ENCODE results near the gene PARD3. TPM values are rescaled to one million over a fixed set of nuclear protein-coding genes. Genes with fewer than 3 reads are reported as not detected.

Gene PARD3
- total RNA-seq, 2 experiments from 2014 or later: 3.6 to 4.0 TPM

DNA sequence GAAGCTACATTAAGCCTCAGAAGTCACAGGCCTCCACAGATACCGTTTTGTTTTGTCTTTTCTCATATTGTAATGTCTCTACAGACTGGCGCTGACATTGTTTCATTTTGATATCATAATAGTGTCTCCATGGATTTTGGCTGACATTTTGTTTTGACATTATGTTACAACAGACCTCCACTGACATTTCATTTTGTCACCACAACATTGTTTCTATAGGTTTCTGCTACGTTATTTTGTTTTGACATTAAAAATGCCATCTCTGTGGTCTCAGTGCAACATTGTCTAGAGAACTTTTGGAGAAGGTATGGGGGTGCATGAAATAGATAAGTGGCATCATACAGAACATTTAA is 666.8 kb downstream of the PARD3 start:
- peaks cover 2% of the 10 kb centered on the region for H3K9me3 Mint-ChIP-seq
- no peak overlapping the region for H3K27ac Mint-ChIP-seq
- H3K4me3 Mint-ChIP-seq: no peak overlapping the region
- no peaks in the 10 kb centered on the region for H3K36me3 Mint-ChIP-seq (ENCODE audit: low read depth)
- intact Hi-C loops (cut with micrococcal nuclease): no loop called here
- H3K27me3 Mint-ChIP-seq (ENCODE audit: low read depth): peaks cover 5% of the 10 kb centered on the region
- CTCF ChIA-PET: no interaction called here
- DNase-seq: no peak
- no peaks in the 10 kb centered on the region for H3K4me1 Mint-ChIP-seq (ENCODE audit: low read depth)

DNA sequence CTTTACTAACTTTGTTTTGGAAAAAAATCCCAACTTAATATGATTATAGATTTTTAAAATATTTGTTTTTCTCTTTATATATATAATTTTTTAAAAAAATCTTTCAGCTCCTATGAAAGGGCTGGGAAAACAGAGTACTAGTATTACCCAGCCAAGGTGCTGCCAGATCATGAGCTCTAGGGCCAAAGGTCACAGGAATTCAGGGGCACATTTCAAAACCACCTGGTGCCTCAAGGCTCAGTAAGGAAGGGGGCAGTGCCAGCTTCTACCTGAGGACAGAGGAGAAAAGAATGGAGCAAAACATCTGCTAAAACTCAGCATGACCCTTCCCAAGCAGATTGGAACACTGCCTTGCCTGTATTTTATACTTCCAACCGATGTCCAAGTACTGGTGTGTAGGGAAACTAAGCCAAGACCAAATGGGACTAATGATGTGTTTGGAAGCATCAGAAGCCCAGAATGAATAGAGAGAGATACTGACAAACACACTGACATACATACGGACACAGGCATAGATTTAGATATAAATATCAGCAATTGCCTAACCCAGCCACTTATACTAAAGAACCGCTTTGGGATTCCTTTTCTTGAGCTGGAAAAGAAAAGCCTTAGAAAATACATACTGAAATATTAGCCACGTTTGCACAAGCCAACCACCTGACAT is 667.3 kb downstream of the PARD3 start:
- no peak for DNase-seq
- Mint-ChIP-seq H3K9me3 (peaks cover 2% of the 10 kb centered on the region), H3K4me3 (no peak overlapping the region), H3K27me3 (ENCODE audit: low read depth) (peaks cover 4% of the 10 kb centered on the region), H3K4me1 (ENCODE audit: low read depth) (no peaks in the 10 kb centered on the region), H3K27ac (no peak overlapping the region), H3K36me3 (ENCODE audit: low read depth) (no peaks in the 10 kb centered on the region)
- intact Hi-C loops (cut with micrococcal nuclease): no loop called here
- CTCF ChIA-PET: no interaction called here

DNA sequence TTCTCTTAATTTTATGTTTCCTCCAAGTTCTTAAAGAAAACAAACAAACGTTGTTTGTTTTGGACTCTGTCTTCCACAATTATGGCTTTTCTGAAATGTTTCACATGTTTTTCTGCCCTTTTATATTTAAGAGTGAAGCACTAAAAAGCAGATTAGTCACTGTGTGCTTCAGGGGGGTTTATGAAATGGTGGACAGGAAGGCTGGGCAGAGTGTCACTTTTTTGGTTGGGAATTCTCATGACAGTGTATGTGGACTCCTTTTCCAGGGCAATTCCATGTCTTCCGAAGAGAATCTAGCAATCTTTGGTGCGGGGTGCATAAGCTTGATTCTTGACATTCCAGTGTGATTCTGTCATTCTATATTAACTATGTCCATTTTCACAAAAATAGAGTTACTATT is 669.4 kb downstream of the PARD3 start:
- no peak for DNase-seq
- CTCF ChIA-PET: interaction anchor here (0.5 kb wide), 1 partner anchor 187 kb away, joined by 3 read pairs; no protein-coding TSS in a partner anchor
- Mint-ChIP-seq H3K4me1 (ENCODE audit: low read depth) (peaks cover under 1% of the 10 kb centered on the region), H3K9me3 (peaks cover 2% of the 10 kb centered on the region), H3K4me3 (no peak overlapping the region), H3K27me3 (ENCODE audit: low read depth) (peaks cover 4% of the 10 kb centered on the region), H3K27ac (no peak overlapping the region), H3K36me3 (ENCODE audit: low read depth) (no peaks in the 10 kb centered on the region)
- intact Hi-C loops (cut with micrococcal nuclease): no loop called here

DNA sequence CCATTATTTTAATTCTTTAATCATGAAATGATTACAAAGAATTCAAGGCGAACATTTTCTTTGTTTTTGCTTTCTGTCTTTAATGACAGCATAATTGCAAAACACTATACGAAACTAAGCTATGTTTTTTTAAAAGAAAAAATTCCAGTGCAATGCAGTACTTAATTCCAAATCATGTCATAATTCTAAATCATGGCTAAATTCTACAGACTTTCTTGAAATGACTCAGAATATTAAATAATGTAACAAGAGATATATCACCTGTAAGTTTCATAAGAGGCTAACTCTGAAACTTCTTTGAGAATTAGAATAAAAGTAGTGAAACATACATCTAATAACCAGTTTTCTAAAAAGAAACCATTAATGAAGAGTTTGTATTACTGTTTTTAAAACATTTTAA is 671.6 kb downstream of the PARD3 start:
- peaks cover 1% of the 10 kb centered on the region for H3K4me1 Mint-ChIP-seq (ENCODE audit: low read depth)
- CTCF ChIA-PET: interaction anchor here (0.6 kb wide), 1 partner anchor 76 kb away, joined by 3 read pairs; no protein-coding TSS in a partner anchor
- peaks cover 4% of the 10 kb centered on the region for H3K27me3 Mint-ChIP-seq (ENCODE audit: low read depth)
- DNase-seq: no peak
- peaks cover 2% of the 10 kb centered on the region for H3K9me3 Mint-ChIP-seq
- no peaks in the 10 kb centered on the region for H3K36me3 Mint-ChIP-seq (ENCODE audit: low read depth)
- H3K4me3 Mint-ChIP-seq: no peak overlapping the region
- H3K27ac Mint-ChIP-seq: no peak overlapping the region
- intact Hi-C loops (cut with micrococcal nuclease): no loop called here

DNA sequence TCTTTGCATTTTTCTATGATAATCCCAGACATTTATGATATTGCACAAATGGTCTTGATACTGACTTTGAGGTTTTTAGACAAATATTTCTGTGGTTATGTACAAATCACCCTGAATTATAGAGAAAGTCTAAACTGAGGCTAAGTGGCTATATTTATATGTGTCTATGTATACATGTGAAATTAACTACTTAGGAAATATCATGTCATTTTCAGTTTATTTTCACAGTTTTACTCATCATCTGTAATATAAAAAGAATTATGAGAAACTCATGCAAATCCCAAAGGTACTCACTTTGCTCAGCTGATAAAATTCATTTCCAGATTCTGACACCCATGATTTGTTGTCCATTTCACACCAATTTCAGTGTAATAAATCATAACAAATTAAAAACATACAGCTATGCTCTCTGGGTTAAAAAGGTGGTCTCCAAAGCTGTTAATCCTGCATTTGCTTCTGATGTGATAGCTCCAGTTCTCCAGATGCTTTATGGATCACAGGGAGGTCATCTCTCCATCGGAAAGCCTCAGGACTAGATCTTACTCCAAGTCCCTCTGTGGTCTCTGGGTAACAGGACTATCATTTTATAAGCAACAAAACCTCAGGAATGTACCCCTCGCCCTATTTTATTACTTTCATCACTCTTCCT is 673.9 kb downstream of the PARD3 start:
- H3K4me1 Mint-ChIP-seq (ENCODE audit: low read depth): peaks cover 1% of the 10 kb centered on the region
- no peak for DNase-seq
- peaks cover 2% of the 10 kb centered on the region for H3K9me3 Mint-ChIP-seq
- H3K36me3 Mint-ChIP-seq (ENCODE audit: low read depth): no peaks in the 10 kb centered on the region
- no peak overlapping the region for H3K4me3 Mint-ChIP-seq
- intact Hi-C loops (cut with micrococcal nuclease): no loop called here
- CTCF ChIA-PET: no interaction called here
- peaks cover 9% of the 10 kb centered on the region for H3K27me3 Mint-ChIP-seq (ENCODE audit: low read depth)
- no peak overlapping the region for H3K27ac Mint-ChIP-seq

DNA sequence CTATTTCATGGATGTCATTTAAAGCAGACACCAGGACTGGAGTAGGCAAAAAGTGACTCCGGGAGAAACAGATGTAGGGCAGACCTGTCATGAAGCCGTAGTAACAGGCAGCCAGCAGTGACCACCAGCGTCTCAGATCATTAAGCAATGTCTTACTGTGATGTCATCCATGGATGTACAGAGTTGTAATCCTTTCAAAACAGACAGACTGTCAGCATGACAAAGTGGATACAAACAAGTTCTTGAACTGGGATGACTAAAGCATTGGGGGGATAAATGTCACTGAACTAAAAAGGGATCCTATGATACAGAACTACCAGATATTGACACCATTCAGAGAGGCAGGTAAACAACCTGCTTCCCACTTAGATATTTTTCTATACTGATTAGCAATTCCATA is 675.5 kb downstream of the PARD3 start:
- no peak overlapping the region for H3K4me3 Mint-ChIP-seq
- no peak for DNase-seq
- peaks cover 1% of the 10 kb centered on the region for H3K4me1 Mint-ChIP-seq (ENCODE audit: low read depth)
- H3K36me3 Mint-ChIP-seq (ENCODE audit: low read depth): no peaks in the 10 kb centered on the region
- H3K9me3 Mint-ChIP-seq: no peaks in the 10 kb centered on the region
- intact Hi-C loops (cut with micrococcal nuclease): no loop called here
- no peak overlapping the region for H3K27ac Mint-ChIP-seq
- CTCF ChIA-PET: no interaction called here
- peaks cover 15% of the 10 kb centered on the region for H3K27me3 Mint-ChIP-seq (ENCODE audit: low read depth)

DNA sequence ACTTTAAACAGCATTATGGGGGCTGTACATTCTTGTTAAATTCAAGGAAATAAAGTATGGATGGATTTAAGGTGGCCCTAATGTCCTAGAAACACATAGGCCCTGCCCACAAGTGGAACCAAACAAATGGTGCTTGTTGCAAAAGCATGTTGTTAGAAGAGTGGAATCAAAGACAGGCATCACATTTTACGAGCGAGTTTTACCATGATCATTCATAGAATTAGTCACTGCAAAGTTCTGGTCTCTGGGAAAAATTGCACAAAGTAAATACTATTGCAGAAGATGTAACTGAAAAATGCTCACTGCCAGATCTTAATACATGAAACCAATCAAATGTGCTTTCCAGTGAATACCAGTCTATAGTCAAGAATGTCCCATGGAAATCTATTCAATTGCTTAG is 677.1 kb downstream of the PARD3 start:
- peaks cover 1% of the 10 kb centered on the region for H3K4me1 Mint-ChIP-seq (ENCODE audit: low read depth)
- CTCF ChIA-PET: no interaction called here
- H3K27me3 Mint-ChIP-seq (ENCODE audit: low read depth): peaks cover 19% of the 10 kb centered on the region
- no peaks in the 10 kb centered on the region for H3K9me3 Mint-ChIP-seq
- H3K4me3 Mint-ChIP-seq: no peak overlapping the region
- intact Hi-C loops (cut with micrococcal nuclease): no loop called here
- no peak overlapping the region for H3K27ac Mint-ChIP-seq
- DNase-seq: no peak
- H3K36me3 Mint-ChIP-seq (ENCODE audit: low read depth): no peaks in the 10 kb centered on the region

DNA sequence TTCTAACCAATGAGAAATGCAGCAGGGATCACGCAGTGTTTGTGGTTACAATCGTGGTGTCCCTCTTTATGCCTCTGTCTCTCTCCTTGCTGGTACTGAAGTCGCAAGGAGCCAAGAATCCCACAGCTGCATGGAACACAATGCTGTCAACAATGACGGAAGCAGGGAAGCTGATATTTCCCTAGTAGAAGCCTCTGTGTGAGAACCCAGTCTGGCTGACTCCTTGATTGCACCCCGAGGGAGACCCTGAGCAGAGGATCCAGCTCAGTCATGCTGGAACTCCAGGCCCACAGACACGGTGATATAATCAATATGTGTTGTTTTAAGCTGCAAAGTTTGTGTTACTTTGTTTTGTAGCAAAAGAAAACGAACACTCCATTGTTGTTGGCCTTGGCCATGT is 677.9 kb downstream of the PARD3 start:
- no peaks in the 10 kb centered on the region for H3K36me3 Mint-ChIP-seq (ENCODE audit: low read depth)
- no peak overlapping the region for H3K4me3 Mint-ChIP-seq
- CTCF ChIA-PET: no interaction called here
- H3K9me3 Mint-ChIP-seq: no peaks in the 10 kb centered on the region
- H3K27ac Mint-ChIP-seq: no peak overlapping the region
- H3K4me1 Mint-ChIP-seq (ENCODE audit: low read depth): peaks cover 1% of the 10 kb centered on the region
- intact Hi-C loops (cut with micrococcal nuclease): no loop called here
- peaks cover 19% of the 10 kb centered on the region for H3K27me3 Mint-ChIP-seq (ENCODE audit: low read depth)
- DNase-seq: no peak

DNA sequence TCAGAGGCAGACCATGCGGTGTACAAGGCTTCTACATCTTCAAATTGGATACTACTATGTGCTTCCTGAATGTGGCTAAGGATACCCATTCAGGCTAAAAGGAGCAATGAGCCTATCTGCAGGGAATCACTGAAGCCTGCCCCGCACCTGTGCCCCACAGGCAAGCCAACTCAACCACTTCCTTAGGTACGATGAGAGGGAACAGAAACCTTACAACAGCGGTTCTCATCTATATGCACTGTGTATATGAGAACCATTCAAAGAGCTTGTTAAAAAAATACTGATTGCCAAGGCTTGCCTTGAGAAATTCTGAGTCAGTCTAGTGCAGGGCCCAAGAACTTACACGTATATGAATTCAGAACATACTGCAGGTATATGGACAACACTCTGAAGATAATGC is 679.6 kb downstream of the PARD3 start:
- CTCF ChIA-PET: no interaction called here
- DNase-seq: no peak
- Mint-ChIP-seq H3K27ac (no peak overlapping the region), H3K36me3 (ENCODE audit: low read depth) (no peaks in the 10 kb centered on the region), H3K27me3 (ENCODE audit: low read depth) (peaks cover 19% of the 10 kb centered on the region), H3K9me3 (no peaks in the 10 kb centered on the region), H3K4me1 (ENCODE audit: low read depth) (no peaks in the 10 kb centered on the region), H3K4me3 (no peak overlapping the region)
- intact Hi-C loops (cut with micrococcal nuclease): no loop called here

DNA sequence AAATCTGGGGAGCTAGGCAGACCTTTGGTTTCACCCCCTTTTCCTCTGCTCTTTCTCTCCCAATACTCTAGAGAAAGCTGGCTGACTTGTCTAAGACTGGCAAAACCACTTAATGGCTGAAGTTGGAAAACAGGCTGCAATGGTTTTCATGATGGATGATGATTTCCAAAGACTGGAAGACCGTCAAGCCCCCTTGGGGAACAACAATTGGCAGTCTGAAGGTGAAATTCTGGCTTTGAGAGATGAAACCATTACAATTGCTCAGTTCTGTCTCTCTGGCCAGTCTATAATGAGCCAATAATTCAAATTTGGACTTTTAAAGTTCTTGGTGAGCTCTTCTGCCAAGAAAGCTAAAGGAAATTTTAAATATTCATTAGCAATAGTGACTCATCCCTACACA is 680.5 kb downstream of the PARD3 start:
- H3K27ac Mint-ChIP-seq: no peak overlapping the region
- CTCF ChIA-PET: no interaction called here
- DNase-seq: no peak

DNA sequence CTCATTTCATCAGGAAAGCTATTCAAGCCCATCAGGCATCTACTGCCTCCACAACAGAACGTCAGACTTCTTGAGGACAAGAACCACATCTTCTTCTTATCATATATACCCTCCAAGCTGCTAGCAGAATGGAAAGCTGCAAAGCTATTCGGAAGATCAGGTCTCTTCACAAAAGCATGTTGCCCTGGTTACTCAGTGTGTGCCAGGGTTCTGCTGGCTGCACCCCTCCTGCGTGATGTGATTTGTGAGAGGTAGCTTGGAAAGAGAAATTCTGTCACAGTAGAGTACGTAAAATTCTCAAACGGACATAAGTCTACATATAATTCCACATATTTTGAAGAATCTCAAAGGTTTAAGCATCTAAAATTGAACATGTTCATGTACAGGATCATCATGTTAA is 681.7 kb downstream of the PARD3 start:
- intact Hi-C loops (cut with micrococcal nuclease): no loop called here
- no peaks in the 10 kb centered on the region for H3K36me3 Mint-ChIP-seq (ENCODE audit: low read depth)
- H3K4me3 Mint-ChIP-seq: no peak overlapping the region
- no peaks in the 10 kb centered on the region for H3K9me3 Mint-ChIP-seq
- DNase-seq: no peak
- H3K27ac Mint-ChIP-seq: no peak overlapping the region
- CTCF ChIA-PET: interaction anchor here (0.6 kb wide), 1 partner anchor 643 kb away, joined by 4 read pairs; no protein-coding TSS in a partner anchor
- no peaks in the 10 kb centered on the region for H3K4me1 Mint-ChIP-seq (ENCODE audit: low read depth)
- peaks cover 19% of the 10 kb centered on the region for H3K27me3 Mint-ChIP-seq (ENCODE audit: low read depth)

More for the DNA sequence above, 680.5 kb downstream of the PARD3 start:
- H3K27me3 Mint-ChIP-seq (ENCODE audit: low read depth): peaks cover 19% of the 10 kb centered on the region
- intact Hi-C loops (cut with micrococcal nuclease): no loop called here
- H3K36me3 Mint-ChIP-seq (ENCODE audit: low read depth): no peaks in the 10 kb centered on the region
- no peaks in the 10 kb centered on the region for H3K4me1 Mint-ChIP-seq (ENCODE audit: low read depth)
- H3K4me3 Mint-ChIP-seq: no peak overlapping the region
- H3K9me3 Mint-ChIP-seq: no peaks in the 10 kb centered on the region

DNA sequence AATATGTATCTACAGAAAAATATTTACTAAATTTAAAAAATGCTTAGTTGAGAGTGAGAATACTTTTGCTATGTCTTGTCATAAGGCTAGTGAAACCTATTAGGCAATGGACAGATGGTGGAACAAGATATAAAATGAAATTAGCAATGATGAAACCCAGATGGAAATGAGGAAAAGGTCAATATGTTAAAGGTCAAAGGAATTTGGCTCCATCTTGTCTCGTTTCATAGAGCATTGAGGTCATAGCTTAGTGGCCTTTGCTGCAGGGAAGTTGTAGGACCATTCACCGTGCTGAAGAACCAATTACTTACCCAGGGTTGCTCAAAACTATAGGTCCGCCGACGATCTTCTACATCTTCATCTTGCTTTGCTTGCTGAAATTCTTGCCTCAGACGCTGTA is 683.9 kb downstream of the PARD3 start:
- Mint-ChIP-seq H3K36me3 (ENCODE audit: low read depth) (no peaks in the 10 kb centered on the region), H3K27me3 (ENCODE audit: low read depth) (peaks cover 9% of the 10 kb centered on the region), H3K9me3 (no peaks in the 10 kb centered on the region), H3K4me3 (no peak overlapping the region), H3K27ac (no peak overlapping the region), H3K4me1 (ENCODE audit: low read depth) (no peaks in the 10 kb centered on the region)
- no peak for DNase-seq
- intact Hi-C loops (cut with micrococcal nuclease): no loop called here
- CTCF ChIA-PET: no interaction called here

DNA sequence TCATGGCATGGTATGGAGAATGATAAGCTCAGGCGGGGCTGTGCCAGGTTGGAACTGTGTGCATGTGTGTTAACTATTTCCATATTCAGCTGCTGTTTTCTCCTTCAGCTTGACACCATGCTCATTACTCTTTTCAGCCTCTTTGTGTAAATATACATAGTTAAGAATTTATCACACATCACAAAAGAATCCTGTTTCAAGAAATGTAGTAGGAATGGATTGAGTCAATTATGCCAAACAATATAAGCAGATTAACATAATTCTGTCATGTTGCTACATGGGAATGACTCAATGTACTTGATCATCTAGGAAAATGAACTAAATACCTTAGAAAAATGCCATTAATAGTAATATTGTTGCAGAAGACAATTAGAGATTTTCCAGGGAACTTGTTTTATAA is 687.4 kb downstream of the PARD3 start:
- DNase-seq: no peak
- CTCF ChIA-PET: no interaction called here
- no peaks in the 10 kb centered on the region for H3K27me3 Mint-ChIP-seq (ENCODE audit: low read depth)
- intact Hi-C loops (cut with micrococcal nuclease): loop anchor here (10.0 kb wide), 2 partner anchors 753 to 993 kb away; no protein-coding TSS in a partner anchor
- no peak overlapping the region for H3K27ac Mint-ChIP-seq
- no peak overlapping the region for H3K4me3 Mint-ChIP-seq
- H3K9me3 Mint-ChIP-seq: no peaks in the 10 kb centered on the region
- H3K4me1 Mint-ChIP-seq (ENCODE audit: low read depth): peaks cover 12% of the 10 kb centered on the region
- H3K36me3 Mint-ChIP-seq (ENCODE audit: low read depth): no peaks in the 10 kb centered on the region

Measured in activated naive CD4-positive, alpha-beta T cell treated with anti-CD3 and anti-CD28 coated beads for 36 hours (primary cell).